HepG2 (cell line): ENCODE results near the gene PSMG4. TPM values are rescaled to one million over a fixed set of nuclear protein-coding genes. Genes with fewer than 3 reads are reported as not detected.

Experiments
- ATF1 ChIP-seq: IDR thresholded peaks from 2 replicates; pipeline ENCODE4 v1.6.1; 2016; ENCODE audit warnings: mild to moderate bottlenecking, control low read depth
- ATM ChIP-seq: fragments of 450-650 bp; IDR thresholded peaks from 2 replicates; pipeline ENCODE4 v1.7.1; 2017; ENCODE audit warnings: mild to moderate bottlenecking, borderline replicate concordance
- GABPB1 ChIP-seq: IDR thresholded peaks from 2 replicates; pipeline ENCODE4 v1.6.1; 2016; ENCODE audit warnings: mild to moderate bottlenecking, missing genetic modification reagents, moderate library complexity, missing compliant biosample characterization
- HDAC1 ChIP-seq: sonication (generic); formaldehyde crosslinking; IDR thresholded peaks from 2 replicates; pipeline ENCODE4 v1.5.1; 2020; ENCODE audit warnings: mild to moderate bottlenecking, missing genetic modification reagents
- HES4 ChIP-seq: sonication (generic); formaldehyde crosslinking; IDR thresholded peaks from 2 replicates; pipeline ENCODE4 v1.9.0; 2021; ENCODE audit warnings: mild to moderate bottlenecking, missing genetic modification reagents, borderline replicate concordance
- HMGA1 ChIP-seq: sonication (generic); formaldehyde crosslinking; conservative IDR thresholded peaks from 2 replicates; pipeline ENCODE4 v1.4.0; 2020; ENCODE audit warnings: missing genetic modification reagents
- HNRNPLL ChIP-seq: fragments of 200-400 bp; formaldehyde crosslinking; IDR thresholded peaks from 2 replicates; pipeline ENCODE4 v1.6.1; 2017; ENCODE audit warnings: mild to moderate bottlenecking, low read depth, low read length; ENCODE audit not compliant: poor library complexity, severe bottlenecking
- KAT8 ChIP-seq: IDR thresholded peaks from 2 replicates; pipeline ENCODE4 v1.6.1; 2016; ENCODE audit warnings: missing genetic modification reagents, missing compliant biosample characterization
- MIER3 ChIP-seq: IDR thresholded peaks from 2 replicates; pipeline ENCODE4 v1.6.1; 2016; ENCODE audit warnings: missing compliant biosample characterization, borderline replicate concordance
- MXI1 ChIP-seq: IDR thresholded peaks from 3 replicates; pipeline ENCODE4 v1.6.1; 2012; ENCODE audit warnings: low read depth, low read length, inconsistent platforms, borderline replicate concordance
- NFYC ChIP-seq: IDR thresholded peaks from 2 replicates; pipeline ENCODE4 v1.6.1; 2016; ENCODE audit warnings: missing genetic modification reagents, missing compliant biosample characterization
- PBX3 ChIP-seq: sonication (generic); formaldehyde crosslinking; IDR thresholded peaks from 2 replicates; pipeline ENCODE4 v1.8.1; 2023; ENCODE audit warnings: missing genetic modification reagents, inconsistent platforms, borderline replicate concordance
- PRMT3 ChIP-seq: sonication (generic); formaldehyde crosslinking; IDR thresholded peaks from 2 replicates; pipeline ENCODE4 v1.8.1; 2022; ENCODE audit warnings: low read depth, mild to moderate bottlenecking, moderate library complexity, missing genetic modification reagents, borderline replicate concordance
- SALL1 ChIP-seq: sonication (generic); formaldehyde crosslinking; IDR thresholded peaks from 2 replicates; pipeline ENCODE4 v1.8.0; 2022; ENCODE audit warnings: mild to moderate bottlenecking, missing genetic modification reagents
- SNAPC2 ChIP-seq: sonication (generic); formaldehyde crosslinking; IDR thresholded peaks from 2 replicates; pipeline ENCODE4 v1.8.1; 2022; ENCODE audit warnings: mild to moderate bottlenecking, missing genetic modification reagents
- SP140L ChIP-seq: sonication (generic); formaldehyde crosslinking; IDR thresholded peaks from 2 replicates; pipeline ENCODE4 v1.4.0; 2020; ENCODE audit warnings: missing genetic modification reagents, borderline replicate concordance
- TAF1 ChIP-seq: sonication (generic); formaldehyde crosslinking; IDR thresholded peaks from 2 replicates; pipeline ENCODE4 v1.4.0; 2020; ENCODE audit warnings: missing genetic modification reagents
- TCF7 ChIP-seq: sonication (generic); IDR thresholded peaks from 2 replicates; pipeline ENCODE4 v1.6.1; 2016; ENCODE audit warnings: antibody characterized with exemption, low read depth
- ZNF263 ChIP-seq: sonication (generic); formaldehyde crosslinking; IDR thresholded peaks from 2 replicates; pipeline ENCODE4 v1.4.0; 2020; ENCODE audit warnings: missing genetic modification reagents
- ZNF326 ChIP-seq: sonication (generic); formaldehyde crosslinking; IDR thresholded peaks from 2 replicates; pipeline ENCODE4 v1.4.0; 2020; ENCODE audit warnings: missing genetic modification reagents, borderline replicate concordance
- ZNF33B ChIP-seq: sonication (generic); formaldehyde crosslinking; IDR thresholded peaks from 2 replicates; pipeline ENCODE4 v1.5.1; 2020; ENCODE audit warnings: mild to moderate bottlenecking, missing genetic modification reagents
- ZNF451 ChIP-seq: sonication (generic); formaldehyde crosslinking; IDR thresholded peaks from 2 replicates; pipeline ENCODE4 v1.5.0; 2020; ENCODE audit warnings: mild to moderate bottlenecking, missing genetic modification reagents
- ZNF468 ChIP-seq: sonication (generic); formaldehyde crosslinking; IDR thresholded peaks from 2 replicates; pipeline ENCODE4 v1.8.0; 2022; ENCODE audit warnings: mild to moderate bottlenecking, moderate library complexity, missing genetic modification reagents
- ZNF550 ChIP-seq: sonication (generic); formaldehyde crosslinking; IDR thresholded peaks from 2 replicates; pipeline ENCODE4 v1.4.0; 2020; ENCODE audit warnings: mild to moderate bottlenecking, missing genetic modification reagents, borderline replicate concordance
- ZNF7 ChIP-seq: IDR thresholded peaks from 2 replicates; pipeline ENCODE4 v1.6.1; 2016; ENCODE audit warnings: missing biosample characterization, missing genetic modification reagents
- ZNF891 ChIP-seq: sonication (generic); formaldehyde crosslinking; IDR thresholded peaks from 2 replicates; pipeline ENCODE4 v1.5.0; 2020; ENCODE audit warnings: mild to moderate bottlenecking, missing genetic modification reagents
- polyA plus RNA-seq, 8 experiments: library from polyadenylated mRNA; depleted of rRNA in 3 of 8; stranded (reverse) in 7 of 8; unstranded in 1 of 8; fragments of >200 nt; fragmentation: Illumina TruSeq in 4 of 8; extraction: Trizol in 4 of 8; gene quantifications; 2 replicates each; pipeline versions ENCODE4 v1.2.1 to v1.2.3, GENCODE V29; 2011 to 2016; ENCODE audit warnings: low read depth in 4 of 8, missing spikeins in 1 of 8, mixed read lengths in 1 of 8; ENCODE audit not compliant: insufficient read depth in 1 of 8
- total RNA-seq, 5 experiments: library from RNA; depleted of rRNA; stranded (reverse); fragments of >200 nt; fragmentation: Illumina TruSeq; extraction: Trizol; gene quantifications; 2 replicates each; pipeline ENCODE4 v1.2.3, GENCODE V29; 2016; ENCODE audit warnings: low read depth in 1 of 5
- TF ChIP-seq, protein P1 (sequence below): IDR thresholded peaks from 2 replicates; pipeline ENCODE4 v1.6.1; 2016; ENCODE audit warnings: low read depth, missing genetic modification reagents, missing compliant biosample characterization

Gene PSMG4
- total and polyA plus RNA-seq, 2 of the 13 experiments (the other 11 are each of a cell fraction or from before 2014, with no cell fraction given), result 28.5 to 32.8 TPM

DNA sequence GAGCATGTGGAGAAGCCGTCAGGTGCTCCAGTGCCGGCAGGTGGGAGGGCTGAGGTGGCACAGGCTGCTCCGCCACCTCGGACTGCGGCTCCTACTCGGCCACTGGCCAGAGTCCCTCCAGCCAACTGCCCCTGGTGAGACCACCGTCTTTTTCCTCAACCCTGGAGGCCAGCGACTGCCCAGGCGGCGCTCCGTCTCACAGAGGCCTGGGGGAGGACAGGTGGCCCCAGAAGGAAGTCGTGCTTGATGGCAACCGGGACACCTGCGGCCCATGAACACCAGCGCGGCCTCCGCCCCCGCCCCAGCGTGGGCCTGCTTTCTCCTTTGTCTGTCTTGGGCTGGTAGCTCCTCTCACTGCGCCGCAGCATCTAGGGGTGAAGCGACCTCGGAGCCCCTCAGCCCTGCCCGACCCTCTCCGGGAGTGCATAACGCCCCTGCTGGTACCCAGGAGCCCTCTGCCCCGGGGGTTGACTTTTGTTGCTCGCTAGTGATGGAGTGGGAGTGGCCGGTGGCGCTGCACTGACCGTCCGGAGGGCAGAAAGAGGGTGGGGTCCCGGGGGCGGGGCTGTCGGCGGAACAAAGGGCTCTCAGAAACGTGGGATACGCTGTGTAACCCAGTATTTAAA is 30.6 kb upstream of the PSMG4 start (continued):
- TF ChIP-seq HES4, result no peak
- TF ChIP-seq ATM, result no peak
- TF ChIP-seq ATF1 (CRISPR knock-in tag), result no peak
- no peak for TF ChIP-seq SNAPC2 (CRISPR knock-in tag)
- no peak for TF ChIP-seq KAT8 (CRISPR knock-in tag)
- no peak for TF ChIP-seq ZNF451 (CRISPR knock-in tag)
- no peak; the same call in 1 of the 2 replicates for TF ChIP-seq ZNF263 (CRISPR knock-in tag)
- TF ChIP-seq SALL1 (CRISPR knock-in tag), result peak; percentile 25; the same call in 1 of the 2 replicates
- no peak for TF ChIP-seq TAF1 (CRISPR knock-in tag)
- 0 out of 2 replicates have a peak, but pooled peaks have one; percentile 23 for TF ChIP-seq GABPB1 (CRISPR knock-in tag)
- TF ChIP-seq NFYC (CRISPR knock-in tag), result 0 out of 2 replicates have a peak, but pooled peaks have one; percentile 8
- TF ChIP-seq ZNF891 (CRISPR knock-in tag), result peak; percentile 63; the same call in 1 of the 2 replicates
- TF ChIP-seq ZNF468 (CRISPR knock-in tag), result no peak
- TF ChIP-seq HNRNPLL, result peak; percentile 21
- no peak for TF ChIP-seq MXI1
- no peak for TF ChIP-seq ZNF550
- TF ChIP-seq ZNF7 (CRISPR knock-in tag), result no peak
- no peak for TF ChIP-seq PRMT3 (CRISPR knock-in tag)
- no peak for TF ChIP-seq ZNF326 (CRISPR knock-in tag)
- TF ChIP-seq SP140L, result no peak
- TF ChIP-seq MIER3 (CRISPR knock-in tag), result no peak
- TF ChIP-seq, protein P1, sequence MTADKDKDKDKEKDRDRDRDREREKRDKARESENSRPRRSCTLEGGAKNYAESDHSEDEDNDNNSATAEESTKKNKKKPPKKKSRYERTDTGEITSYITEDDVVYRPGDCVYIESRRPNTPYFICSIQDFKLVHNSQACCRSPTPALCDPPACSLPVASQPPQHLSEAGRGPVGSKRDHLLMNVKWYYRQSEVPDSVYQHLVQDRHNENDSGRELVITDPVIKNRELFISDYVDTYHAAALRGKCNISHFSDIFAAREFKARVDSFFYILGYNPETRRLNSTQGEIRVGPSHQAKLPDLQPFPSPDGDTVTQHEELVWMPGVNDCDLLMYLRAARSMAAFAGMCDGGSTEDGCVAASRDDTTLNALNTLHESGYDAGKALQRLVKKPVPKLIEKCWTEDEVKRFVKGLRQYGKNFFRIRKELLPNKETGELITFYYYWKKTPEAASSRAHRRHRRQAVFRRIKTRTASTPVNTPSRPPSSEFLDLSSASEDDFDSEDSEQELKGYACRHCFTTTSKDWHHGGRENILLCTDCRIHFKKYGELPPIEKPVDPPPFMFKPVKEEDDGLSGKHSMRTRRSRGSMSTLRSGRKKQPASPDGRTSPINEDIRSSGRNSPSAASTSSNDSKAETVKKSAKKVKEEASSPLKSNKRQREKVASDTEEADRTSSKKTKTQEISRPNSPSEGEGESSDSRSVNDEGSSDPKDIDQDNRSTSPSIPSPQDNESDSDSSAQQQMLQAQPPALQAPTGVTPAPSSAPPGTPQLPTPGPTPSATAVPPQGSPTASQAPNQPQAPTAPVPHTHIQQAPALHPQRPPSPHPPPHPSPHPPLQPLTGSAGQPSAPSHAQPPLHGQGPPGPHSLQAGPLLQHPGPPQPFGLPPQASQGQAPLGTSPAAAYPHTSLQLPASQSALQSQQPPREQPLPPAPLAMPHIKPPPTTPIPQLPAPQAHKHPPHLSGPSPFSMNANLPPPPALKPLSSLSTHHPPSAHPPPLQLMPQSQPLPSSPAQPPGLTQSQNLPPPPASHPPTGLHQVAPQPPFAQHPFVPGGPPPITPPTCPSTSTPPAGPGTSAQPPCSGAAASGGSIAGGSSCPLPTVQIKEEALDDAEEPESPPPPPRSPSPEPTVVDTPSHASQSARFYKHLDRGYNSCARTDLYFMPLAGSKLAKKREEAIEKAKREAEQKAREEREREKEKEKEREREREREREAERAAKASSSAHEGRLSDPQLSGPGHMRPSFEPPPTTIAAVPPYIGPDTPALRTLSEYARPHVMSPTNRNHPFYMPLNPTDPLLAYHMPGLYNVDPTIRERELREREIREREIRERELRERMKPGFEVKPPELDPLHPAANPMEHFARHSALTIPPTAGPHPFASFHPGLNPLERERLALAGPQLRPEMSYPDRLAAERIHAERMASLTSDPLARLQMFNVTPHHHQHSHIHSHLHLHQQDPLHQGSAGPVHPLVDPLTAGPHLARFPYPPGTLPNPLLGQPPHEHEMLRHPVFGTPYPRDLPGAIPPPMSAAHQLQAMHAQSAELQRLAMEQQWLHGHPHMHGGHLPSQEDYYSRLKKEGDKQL (CRISPR knock-in tag), result no peak
- TF ChIP-seq HDAC1 (CRISPR knock-in tag), result no peak
- TF ChIP-seq TCF7, result peak; percentile 26; the same call in 1 of the 2 replicates
- no peak for TF ChIP-seq ZNF33B
- no peak for TF ChIP-seq PBX3 (CRISPR knock-in tag)
- TF ChIP-seq HMGA1 (CRISPR knock-in tag), result no peak
